Measurements from ENCODE around the gene COX19.
"Not testable (repeated sequence)": the region's sequence is repeated elsewhere in the genome, so short reads cannot be mapped to it uniquely, and the experiment has no call there.

COX19 gene

DNA sequence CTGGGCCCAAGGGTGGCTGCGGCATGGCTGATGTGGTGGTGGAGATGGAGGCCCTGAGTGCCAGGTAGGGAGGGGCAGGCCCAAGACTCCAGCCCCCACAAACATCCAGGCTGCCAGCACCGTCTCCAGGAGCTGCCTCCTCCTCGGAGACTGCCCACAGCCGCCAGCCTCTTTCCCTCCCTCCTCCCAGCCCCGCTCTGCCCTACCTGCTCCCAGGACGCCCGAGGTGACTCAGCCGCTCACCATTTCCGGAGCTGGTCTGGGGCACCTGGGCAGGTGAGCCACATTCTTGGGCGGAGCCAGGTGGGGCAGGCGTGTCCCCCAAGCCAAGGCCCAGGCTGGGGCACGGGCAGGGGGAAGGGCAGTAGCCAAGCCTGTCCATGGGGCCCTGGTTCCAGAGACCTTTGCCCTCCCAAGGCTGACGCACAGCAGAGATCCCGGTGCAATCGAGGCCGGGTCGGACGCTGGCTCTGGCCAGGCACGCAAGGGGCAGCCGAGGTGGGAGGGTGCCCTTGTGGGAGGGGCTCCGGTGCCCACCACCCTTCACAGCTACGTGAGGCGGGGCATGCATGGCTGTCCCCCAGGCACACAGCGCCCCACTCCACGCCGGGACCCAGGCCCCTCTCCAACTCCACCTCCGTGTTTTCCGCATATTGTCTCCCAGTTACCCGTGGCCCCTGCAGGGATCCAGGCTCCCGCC is 29.6 kb downstream of the COX19 start:
- Histone ChIP-seq H3K27me3 (ENCODE audit: insufficient read depth, low read length) (peaks cover 10% of the 10 kb centered on the region), H3K4me1 (ENCODE audit: control insufficient read depth, insufficient read depth, low read length, unreplicated experiment) (no peaks in the 10 kb centered on the region), H3K27ac (ENCODE audit: low read depth, low read length) (no peak overlapping the region), H3K4me3 (ENCODE audit: low read depth, low read length) (no peak overlapping the region), H3K36me3 (ENCODE audit: insufficient read depth, low read length) (no peaks in the 10 kb centered on the region), H2AFZ (ENCODE audit: low read length, unreplicated experiment) (no peak overlapping the region), H3K79me2 (ENCODE audit: control insufficient read depth, insufficient read depth, low read length, unreplicated experiment) (no peaks in the 10 kb centered on the region)

GRCh38 chr7:945147-945555 is 30.2 kb downstream of the COX19 start:
- H2AFZ ChIP-seq (ENCODE audit: low read length, unreplicated experiment) = no peak overlapping the region
- no peaks in the 10 kb centered on the region for H3K36me3 ChIP-seq (ENCODE audit: insufficient read depth, low read length)
- H3K4me3 ChIP-seq (ENCODE audit: low read depth, low read length) = no peak overlapping the region
- peaks cover 16% of the 10 kb centered on the region for H3K27me3 ChIP-seq (ENCODE audit: insufficient read depth, low read length)
- H3K4me1 ChIP-seq (ENCODE audit: control insufficient read depth, insufficient read depth, low read length, unreplicated experiment) = no peaks in the 10 kb centered on the region
- H3K79me2 ChIP-seq (ENCODE audit: control insufficient read depth, insufficient read depth, low read length, unreplicated experiment) = no peaks in the 10 kb centered on the region
- H3K27ac ChIP-seq (ENCODE audit: low read depth, low read length) = no peak overlapping the region

DNA sequence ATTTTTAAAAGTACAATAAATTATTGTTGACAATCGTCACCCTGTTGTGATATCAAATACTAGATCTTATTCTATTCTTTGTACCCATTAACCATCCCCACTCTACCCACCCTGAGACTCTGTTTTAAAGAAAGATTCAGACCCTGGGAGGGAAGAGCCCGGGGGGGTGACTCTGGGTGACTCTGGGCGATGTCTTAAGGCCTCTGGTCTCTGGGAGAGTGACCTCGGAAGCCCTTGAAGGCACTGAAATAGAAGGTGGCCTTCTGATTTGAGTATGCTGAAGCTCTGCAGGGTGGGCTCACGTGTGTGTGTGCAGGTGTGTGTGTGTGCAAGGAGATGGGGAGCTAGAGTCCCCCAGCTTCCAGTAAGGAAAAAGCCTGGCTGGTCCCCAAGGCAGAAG is 30.6 kb downstream of the COX19 start:
- Histone ChIP-seq H3K27ac (ENCODE audit: low read depth, low read length) (no peak overlapping the region), H3K27me3 (ENCODE audit: insufficient read depth, low read length) (peaks cover 20% of the 10 kb centered on the region), H3K36me3 (ENCODE audit: insufficient read depth, low read length) (no peaks in the 10 kb centered on the region), H3K4me3 (ENCODE audit: low read depth, low read length) (no peak overlapping the region), H3K4me1 (ENCODE audit: control insufficient read depth, insufficient read depth, low read length, unreplicated experiment) (no peaks in the 10 kb centered on the region), H2AFZ (ENCODE audit: low read length, unreplicated experiment) (no peak overlapping the region), H3K79me2 (ENCODE audit: control insufficient read depth, insufficient read depth, low read length, unreplicated experiment) (no peaks in the 10 kb centered on the region)

GRCh38 chr7:943793-944192 is 31.6 kb downstream of the COX19 start:
- not testable (repeated sequence) for H3K27ac ChIP-seq (ENCODE audit: low read depth, low read length); H3K4me3 ChIP-seq (ENCODE audit: low read depth, low read length); H3K79me2 ChIP-seq (ENCODE audit: control insufficient read depth, insufficient read depth, low read length, unreplicated experiment); H3K36me3 ChIP-seq (ENCODE audit: insufficient read depth, low read length); H2AFZ ChIP-seq (ENCODE audit: low read length, unreplicated experiment); H3K4me1 ChIP-seq (ENCODE audit: control insufficient read depth, insufficient read depth, low read length, unreplicated experiment)
- H3K27me3 ChIP-seq (ENCODE audit: insufficient read depth, low read length) = peaks cover 20% of the 10 kb centered on the region

- no peak overlapping the region for H2AFZ ChIP-seq (ENCODE audit: low read length, unreplicated experiment)
- H3K36me3 ChIP-seq (ENCODE audit: insufficient read depth, low read length) = no peaks in the 10 kb centered on the region
- no peaks in the 10 kb centered on the region for H3K79me2 ChIP-seq (ENCODE audit: control insufficient read depth, insufficient read depth, low read length, unreplicated experiment)
- no peak overlapping the region for H3K27ac ChIP-seq (ENCODE audit: low read depth, low read length)
- peaks cover 20% of the 10 kb centered on the region for H3K27me3 ChIP-seq (ENCODE audit: insufficient read depth, low read length)
- H3K4me3 ChIP-seq (ENCODE audit: low read depth, low read length) = no peak overlapping the region
- peaks cover 6% of the 10 kb centered on the region for H3K4me1 ChIP-seq (ENCODE audit: control insufficient read depth, insufficient read depth, low read length, unreplicated experiment)
Measured at GRCh38 chr7:940599-941408, 34.5 kb downstream of the COX19 start.

DNA sequence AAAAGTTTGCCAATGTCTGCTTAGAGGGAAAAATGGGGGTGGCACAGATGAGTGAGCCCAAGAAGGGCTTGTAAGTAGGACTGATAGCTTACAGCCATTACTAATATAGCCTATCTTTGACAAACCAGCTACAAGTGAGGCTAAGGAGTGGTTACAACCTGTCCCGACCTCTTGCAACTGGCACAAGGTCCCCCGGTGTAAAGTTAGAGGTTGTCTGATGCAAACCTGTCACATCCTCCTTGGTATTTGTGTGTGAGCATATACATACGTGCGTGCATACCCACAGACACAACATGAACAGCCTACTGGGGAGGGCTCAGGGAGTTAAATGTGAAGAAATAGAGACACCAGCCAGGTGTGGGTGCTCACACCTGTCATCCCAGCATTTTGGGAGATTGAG is 35.5 kb downstream of the COX19 start:
- Histone ChIP-seq H3K4me3 (ENCODE audit: low read depth, low read length) (no peak overlapping the region), H3K4me1 (ENCODE audit: control insufficient read depth, insufficient read depth, low read length, unreplicated experiment) (peaks cover 6% of the 10 kb centered on the region), H3K36me3 (ENCODE audit: insufficient read depth, low read length) (no peaks in the 10 kb centered on the region), H3K27me3 (ENCODE audit: insufficient read depth, low read length) (peaks cover 20% of the 10 kb centered on the region), H2AFZ (ENCODE audit: low read length, unreplicated experiment) (no peak overlapping the region), H3K27ac (ENCODE audit: low read depth, low read length) (no peak overlapping the region), H3K79me2 (ENCODE audit: control insufficient read depth, insufficient read depth, low read length, unreplicated experiment) (no peaks in the 10 kb centered on the region)

DNA sequence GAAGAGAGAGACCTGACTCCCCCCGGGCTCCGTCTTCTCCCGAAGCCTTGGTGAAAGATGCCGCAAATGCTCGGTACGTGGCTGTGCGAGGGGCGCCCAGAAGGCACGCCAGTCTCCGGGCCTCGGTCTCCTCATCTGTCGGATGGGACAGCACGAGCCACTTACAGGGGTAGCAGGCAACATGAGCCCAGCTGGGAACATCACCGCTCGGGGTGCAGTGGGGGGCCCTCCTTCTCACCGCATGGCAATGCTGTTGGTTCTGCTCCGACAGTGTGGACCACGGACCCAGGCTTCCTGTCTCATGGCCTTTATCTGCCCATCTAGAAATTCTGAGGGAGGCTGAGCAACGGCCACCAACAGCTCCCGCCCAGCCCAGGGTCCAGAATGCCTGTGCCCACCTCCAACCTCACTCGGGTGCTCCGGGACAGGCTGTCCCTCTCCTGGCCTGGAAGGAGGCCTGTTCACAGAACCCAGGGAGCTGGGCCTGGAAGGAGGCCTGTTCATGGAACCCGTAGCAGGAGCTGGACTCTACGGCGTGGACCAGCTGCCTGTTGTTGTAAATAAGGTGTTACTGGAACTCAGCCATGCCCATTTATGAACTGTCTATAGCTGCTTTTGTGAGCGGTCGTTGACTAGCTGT is 36.7 kb downstream of the COX19 start:
- Histone ChIP-seq H3K4me3 (ENCODE audit: low read depth, low read length) (no peak overlapping the region), H3K36me3 (ENCODE audit: insufficient read depth, low read length) (no peaks in the 10 kb centered on the region), H3K4me1 (ENCODE audit: control insufficient read depth, insufficient read depth, low read length, unreplicated experiment) (peaks cover 6% of the 10 kb centered on the region), H3K27me3 (ENCODE audit: insufficient read depth, low read length) (peaks cover 20% of the 10 kb centered on the region), H2AFZ (ENCODE audit: low read length, unreplicated experiment) (no peak overlapping the region), H3K27ac (ENCODE audit: low read depth, low read length) (no peak overlapping the region), H3K79me2 (ENCODE audit: control insufficient read depth, insufficient read depth, low read length, unreplicated experiment) (no peaks in the 10 kb centered on the region)

DNA sequence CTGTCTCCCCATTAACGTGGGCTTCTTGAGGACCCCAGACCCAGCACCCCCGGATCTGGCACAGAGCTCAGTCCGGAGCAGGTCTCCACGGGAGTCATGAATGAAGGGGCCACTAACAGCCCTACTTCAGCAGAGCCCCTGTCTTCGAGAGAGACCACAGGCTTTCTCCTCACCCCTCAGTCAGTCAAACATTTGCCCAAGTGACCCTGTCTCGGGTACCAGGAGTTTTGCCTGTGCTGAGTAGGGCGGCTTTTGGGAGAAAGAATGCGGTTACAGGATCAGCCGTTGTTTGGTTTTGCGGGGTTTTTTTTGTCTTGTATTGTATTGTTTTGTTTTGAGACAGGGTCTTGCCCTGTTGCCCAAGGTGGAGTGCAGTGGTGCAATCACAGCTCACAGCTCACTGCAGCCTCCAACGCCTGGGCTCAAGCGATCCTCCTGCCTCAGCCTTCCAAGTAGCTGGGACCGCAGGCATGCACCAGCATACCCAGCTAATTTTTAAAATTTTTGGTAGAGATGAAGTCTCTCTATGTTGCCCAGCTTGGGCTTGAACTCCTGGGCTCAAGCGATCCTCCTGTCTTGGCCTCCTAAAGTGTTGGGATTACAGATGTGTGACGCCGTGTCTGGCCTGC is 37.4 kb downstream of the COX19 start:
- peaks cover 20% of the 10 kb centered on the region for H3K27me3 ChIP-seq (ENCODE audit: insufficient read depth, low read length)
- H3K27ac ChIP-seq (ENCODE audit: low read depth, low read length) = no peak overlapping the region
- no peak overlapping the region for H2AFZ ChIP-seq (ENCODE audit: low read length, unreplicated experiment)
- no peak overlapping the region for H3K4me3 ChIP-seq (ENCODE audit: low read depth, low read length)
- no peaks in the 10 kb centered on the region for H3K36me3 ChIP-seq (ENCODE audit: insufficient read depth, low read length)
- H3K79me2 ChIP-seq (ENCODE audit: control insufficient read depth, insufficient read depth, low read length, unreplicated experiment) = no peaks in the 10 kb centered on the region
- H3K4me1 ChIP-seq (ENCODE audit: control insufficient read depth, insufficient read depth, low read length, unreplicated experiment) = peaks cover 6% of the 10 kb centered on the region

DNA sequence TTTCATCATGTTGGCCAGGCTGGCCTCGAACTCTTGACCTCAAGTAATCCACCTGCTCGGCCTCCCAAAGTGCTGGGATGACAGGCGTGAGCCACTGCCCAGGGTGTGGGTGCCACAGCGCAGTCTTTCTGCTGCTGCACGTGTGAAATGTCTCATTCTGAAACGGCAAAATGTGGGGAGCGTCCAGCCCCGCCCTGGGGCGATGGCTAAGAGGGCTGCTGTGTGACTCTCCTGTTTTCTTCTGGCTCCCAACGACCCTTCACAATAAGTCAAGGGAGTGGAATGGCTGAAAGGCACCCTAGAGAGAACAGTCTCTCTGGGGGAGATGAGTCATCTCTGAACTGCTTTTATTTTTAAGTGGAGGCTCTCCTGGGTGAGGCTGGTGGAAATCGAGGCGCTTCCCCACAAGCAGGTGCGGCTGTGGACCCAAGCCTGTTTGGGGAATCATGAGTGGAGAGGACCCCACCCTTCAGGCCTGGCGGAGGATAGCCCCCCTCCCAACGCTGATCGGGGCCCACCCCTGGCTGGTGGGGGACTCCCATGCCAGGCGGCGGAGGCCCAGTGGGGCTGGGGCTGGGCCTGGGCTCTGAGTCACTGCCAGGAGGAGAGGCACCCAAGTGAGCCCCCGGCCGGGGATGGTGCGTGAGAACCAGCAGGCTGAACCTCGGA is 38.8 kb downstream of the COX19 start:
- Histone ChIP-seq H3K27ac (ENCODE audit: low read depth, low read length) (no peak overlapping the region), H3K27me3 (ENCODE audit: insufficient read depth, low read length) (peaks cover 13% of the 10 kb centered on the region), H2AFZ (ENCODE audit: low read length, unreplicated experiment) (no peak overlapping the region)

GRCh38 chr7:935874-936385 is 39.4 kb downstream of the COX19 start:
- peaks cover 6% of the 10 kb centered on the region for H3K4me1 ChIP-seq (ENCODE audit: control insufficient read depth, insufficient read depth, low read length, unreplicated experiment)
- H3K79me2 ChIP-seq (ENCODE audit: control insufficient read depth, insufficient read depth, low read length, unreplicated experiment) = no peaks in the 10 kb centered on the region
- no peak overlapping the region for H2AFZ ChIP-seq (ENCODE audit: low read length, unreplicated experiment)
- no peak overlapping the region for H3K4me3 ChIP-seq (ENCODE audit: low read depth, low read length)
- H3K36me3 ChIP-seq (ENCODE audit: insufficient read depth, low read length) = no peaks in the 10 kb centered on the region
- H3K27me3 ChIP-seq (ENCODE audit: insufficient read depth, low read length) = peaks cover 10% of the 10 kb centered on the region
- H3K27ac ChIP-seq (ENCODE audit: low read depth, low read length) = no peak overlapping the region

More for the DNA sequence above, 38.8 kb downstream of the COX19 start:
- no peak overlapping the region for H3K4me3 ChIP-seq (ENCODE audit: low read depth, low read length)
- no peaks in the 10 kb centered on the region for H3K79me2 ChIP-seq (ENCODE audit: control insufficient read depth, insufficient read depth, low read length, unreplicated experiment)
- no peaks in the 10 kb centered on the region for H3K36me3 ChIP-seq (ENCODE audit: insufficient read depth, low read length)
- peaks cover 6% of the 10 kb centered on the region for H3K4me1 ChIP-seq (ENCODE audit: control insufficient read depth, insufficient read depth, low read length, unreplicated experiment)
